GM18861 (cell line): ENCODE data around the gene ENOX1.

Experiments
- ATAC-seq: cut with Tn5 transposase; IDR thresholded peaks from one replicate; pipeline ENCODE4 v1.9.1; 2021; ENCODE audit not compliant: unreplicated experiment

ENOX1 gene

DNA sequence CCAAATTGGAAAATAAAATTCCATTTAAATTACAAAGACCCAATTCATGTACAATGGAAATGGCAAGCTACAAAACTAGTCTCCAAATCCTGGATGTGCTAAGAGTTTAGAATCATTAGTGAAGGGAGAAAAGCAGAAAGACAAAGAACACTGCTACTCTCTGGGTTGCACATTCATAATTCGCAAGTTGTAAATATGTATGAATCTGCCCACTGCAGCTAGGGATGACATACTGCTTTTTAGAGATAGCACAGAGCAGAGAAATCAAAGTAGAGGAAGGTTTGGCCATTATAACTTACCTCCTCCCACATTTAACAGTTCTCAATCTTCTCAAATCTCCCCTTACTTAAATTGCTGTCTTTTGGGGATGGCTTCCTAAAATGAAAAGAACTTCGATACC lies 231.1 kb downstream of the ENOX1 start:
- no peak for ATAC-seq

DNA sequence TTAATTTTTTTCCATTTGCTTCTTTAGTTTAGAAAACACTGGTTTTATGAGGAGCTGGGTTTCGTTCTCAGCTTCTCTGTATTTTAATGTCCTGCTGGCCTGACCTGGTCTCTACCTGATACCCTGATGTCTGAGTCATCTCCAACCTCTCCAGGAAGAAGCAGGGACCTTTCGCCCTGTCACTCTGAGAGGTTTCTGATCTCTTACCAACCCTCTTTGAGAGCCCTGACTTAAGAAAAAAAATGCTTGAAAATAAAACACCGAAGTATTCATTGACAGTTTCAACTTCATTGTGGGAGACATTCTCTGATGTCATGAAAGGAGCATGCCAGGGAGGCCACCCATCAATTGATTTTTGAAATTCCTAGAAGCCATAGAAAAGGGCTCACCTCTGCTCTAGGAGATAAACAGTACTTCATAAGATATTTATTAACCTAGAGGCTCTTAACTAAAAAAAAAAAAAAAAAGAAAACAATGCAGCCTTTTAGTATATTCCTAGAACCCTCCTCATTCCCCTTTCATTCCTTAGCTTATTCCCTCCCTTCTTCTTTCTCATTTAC lies 234.8 kb downstream of the ENOX1 start:
- no peak for ATAC-seq

DNA sequence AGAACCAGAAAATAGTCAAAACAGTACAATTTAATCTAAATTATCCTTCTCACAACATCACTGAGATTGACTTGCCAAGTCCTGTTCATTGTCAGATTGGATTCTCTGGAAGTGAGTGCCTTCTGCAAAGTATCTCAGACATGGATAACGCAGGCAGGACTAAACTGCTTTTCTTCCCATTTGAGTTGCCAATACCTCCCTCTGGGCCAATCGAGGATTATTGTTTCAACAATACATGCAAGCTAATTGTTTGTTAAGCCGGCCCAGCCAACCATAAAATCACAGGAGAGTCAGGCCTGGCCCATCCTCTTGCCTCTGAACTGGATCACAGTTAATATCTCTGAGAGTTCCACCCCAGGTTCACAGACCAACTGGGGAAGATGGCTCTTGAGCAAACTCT lies 240.0 kb downstream of the ENOX1 start:
- ATAC-seq, result no peak

DNA sequence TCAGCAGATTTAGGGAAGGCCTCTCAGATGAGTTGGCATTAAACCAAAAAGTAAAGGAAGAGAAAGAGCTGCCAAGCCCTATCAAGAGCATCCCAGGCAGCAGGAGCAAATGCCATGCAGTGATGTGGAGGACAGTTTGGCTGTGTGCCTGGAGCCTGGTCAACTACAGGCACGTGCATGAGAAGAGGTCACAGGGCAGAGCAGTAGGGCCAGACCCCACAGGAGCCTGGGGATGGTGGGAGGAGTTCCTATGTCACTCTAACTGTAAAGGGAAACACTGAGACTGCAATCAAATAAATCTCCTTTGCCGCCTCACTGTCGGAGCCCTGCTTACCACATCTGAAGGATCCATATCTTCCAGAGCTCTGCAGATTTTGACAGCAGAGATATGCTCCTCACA lies 240.5 kb downstream of the ENOX1 start:
- ATAC-seq, result no peak

DNA sequence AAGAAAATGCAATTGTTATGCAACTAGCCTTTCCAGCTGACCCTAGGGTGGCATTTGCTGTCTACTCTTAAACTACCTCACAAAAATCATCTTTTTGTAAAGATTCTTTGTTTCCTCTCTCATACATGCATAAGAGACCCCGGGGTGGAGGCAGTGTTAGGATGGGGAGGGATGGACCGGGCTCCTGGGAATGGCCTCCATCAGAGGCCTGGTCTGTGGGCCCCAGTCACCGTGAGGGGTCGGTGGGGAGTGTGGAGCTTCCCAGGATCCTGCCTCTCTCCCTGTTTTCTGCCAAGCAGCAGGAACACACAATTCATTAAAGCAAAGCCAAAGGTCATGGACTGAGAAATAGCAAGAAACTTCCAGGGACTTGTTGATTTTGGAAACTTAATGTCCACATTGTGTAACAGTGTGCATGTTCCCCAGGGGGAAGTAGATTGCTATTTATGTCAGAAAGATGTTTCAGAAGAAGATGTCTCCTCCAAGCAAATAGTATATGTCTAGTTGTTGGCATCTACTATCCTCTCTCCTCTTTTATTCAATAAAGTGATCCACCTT lies 241.4 kb downstream of the ENOX1 start:
- no peak for ATAC-seq

DNA sequence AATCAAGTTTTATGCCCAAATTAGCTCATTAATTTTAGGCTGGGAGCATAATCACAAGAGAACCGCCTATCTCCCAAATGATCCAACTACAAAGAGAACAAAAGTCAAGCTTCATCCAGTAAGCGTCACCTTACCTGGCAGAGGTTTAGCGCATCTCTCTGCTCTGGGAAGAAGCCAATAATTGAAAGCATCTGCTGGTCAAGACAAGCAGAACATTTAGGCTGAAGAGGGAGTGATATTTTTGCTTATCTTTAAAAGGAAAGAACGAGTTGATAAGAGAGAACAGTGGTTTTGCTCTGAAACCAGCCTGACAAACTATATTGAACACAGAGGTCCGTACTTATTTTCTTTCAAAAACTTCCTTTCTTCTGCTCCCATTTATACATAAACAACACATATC lies 242.1 kb downstream of the ENOX1 start:
- no peak for ATAC-seq

DNA sequence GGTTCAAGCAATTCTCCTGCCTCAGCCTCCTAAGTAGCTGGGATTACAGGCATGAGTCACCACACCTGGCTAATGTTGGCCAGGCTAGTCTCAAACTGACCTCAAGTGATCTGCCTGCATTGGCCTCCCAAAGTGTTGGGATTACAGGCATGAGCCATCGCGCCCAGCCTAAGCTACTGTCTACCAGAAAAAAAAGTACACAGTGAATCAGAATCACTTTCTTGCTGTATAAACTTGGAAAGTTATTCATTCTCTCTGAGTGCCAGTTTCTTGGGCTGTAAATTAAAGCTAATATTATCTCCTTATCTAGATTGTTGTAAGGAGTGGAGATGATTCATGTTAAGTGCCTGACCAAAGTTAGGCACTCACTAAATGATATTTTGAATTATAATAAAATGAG lies 242.8 kb downstream of the ENOX1 start:
- ATAC-seq, result no peak

DNA sequence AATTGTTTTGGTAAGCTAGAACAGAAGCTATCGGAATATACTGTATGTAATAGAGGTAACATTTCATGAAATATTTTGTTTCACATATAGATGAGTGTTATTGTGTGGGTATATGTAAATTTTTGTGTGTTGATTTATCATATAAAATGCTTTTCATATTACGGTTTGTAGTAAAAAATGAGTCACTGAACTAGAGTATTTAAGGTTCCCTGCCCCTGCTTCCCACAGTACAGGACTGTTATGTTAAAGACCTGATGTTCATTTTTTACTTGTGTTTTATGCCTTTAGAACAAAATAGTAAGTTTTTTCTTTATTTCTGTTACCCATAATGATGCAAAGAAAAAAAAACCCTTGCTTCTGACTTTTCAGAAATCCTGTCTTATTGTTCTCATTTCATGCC lies 243.4 kb downstream of the ENOX1 start:
- ATAC-seq, result no peak

DNA sequence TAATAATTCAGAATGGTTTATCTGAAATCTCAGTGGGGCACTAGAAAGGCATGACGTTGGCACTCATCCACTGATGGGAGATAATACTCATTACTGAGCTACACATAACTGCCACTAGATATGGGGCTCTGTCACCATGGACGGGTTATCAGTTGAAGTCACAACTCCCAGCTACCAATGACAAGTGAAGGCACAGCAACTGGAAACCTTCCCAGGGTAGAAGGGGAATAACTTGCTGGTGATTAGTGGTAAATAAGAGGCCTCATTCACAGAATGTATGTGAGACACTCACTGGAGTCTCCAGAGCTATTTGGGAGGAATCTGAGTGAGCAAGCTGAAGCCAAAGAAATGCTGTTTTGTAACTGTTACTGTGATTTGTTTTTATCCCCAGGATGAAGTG lies 249.6 kb downstream of the ENOX1 start:
- ATAC-seq, result no peak

DNA sequence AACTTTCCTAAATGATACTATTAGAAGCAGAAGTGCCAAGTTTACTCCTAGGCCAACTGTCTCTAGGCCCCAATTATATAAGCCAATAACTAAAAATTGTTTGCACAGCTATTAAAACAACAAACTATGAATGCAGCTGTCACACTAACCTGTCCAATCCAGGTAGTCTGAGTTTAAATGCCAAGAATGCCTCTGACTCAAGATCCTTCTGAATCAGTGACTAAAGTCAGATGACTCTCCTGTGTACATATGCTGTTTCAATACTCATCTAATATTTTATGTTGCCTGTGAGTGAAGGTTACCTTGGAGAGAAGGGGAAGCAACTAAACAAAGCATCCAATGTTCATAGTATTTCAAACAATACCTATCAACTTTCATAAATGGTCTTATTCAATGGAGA lies 257.0 kb downstream of the ENOX1 start:
- ATAC-seq, result no peak

DNA sequence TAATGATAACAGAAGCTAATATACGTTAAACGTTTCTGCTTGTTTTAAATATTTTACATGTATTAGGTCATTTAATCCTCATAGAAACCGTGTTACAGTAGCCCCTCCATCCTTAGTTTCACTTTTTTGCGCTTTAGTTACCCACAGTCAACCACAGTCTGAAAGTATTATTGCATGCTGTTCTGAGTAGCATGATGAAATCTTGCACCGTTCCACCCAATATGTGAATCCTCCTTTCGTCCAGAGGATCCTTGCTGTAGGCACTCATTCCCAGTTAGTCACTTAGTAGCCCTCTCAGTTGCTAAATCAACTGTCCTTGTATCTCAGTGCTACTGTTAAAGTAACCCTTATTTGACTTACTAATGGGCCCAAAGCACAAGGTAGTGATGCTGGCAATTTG lies 257.8 kb downstream of the ENOX1 start:
- no peak for ATAC-seq

DNA sequence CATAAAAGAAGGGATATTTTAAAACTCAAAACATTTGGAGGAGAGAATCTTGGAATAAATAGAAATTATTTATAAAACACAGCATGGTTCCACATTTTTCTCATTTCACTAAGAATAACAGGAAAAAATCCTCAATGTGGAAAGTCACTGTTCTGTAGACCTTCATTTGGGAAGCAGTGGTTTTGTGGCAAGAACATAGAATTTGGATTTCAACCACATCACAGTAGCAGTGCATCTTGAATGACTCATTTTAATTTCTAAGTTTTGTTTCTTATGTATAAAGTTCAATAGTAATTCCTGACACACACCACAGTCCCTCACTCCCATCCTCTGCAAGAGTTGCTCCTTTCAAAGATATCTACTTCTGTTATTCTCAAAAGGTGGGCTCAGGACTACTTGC lies 264.0 kb downstream of the ENOX1 start:
- no peak for ATAC-seq

DNA sequence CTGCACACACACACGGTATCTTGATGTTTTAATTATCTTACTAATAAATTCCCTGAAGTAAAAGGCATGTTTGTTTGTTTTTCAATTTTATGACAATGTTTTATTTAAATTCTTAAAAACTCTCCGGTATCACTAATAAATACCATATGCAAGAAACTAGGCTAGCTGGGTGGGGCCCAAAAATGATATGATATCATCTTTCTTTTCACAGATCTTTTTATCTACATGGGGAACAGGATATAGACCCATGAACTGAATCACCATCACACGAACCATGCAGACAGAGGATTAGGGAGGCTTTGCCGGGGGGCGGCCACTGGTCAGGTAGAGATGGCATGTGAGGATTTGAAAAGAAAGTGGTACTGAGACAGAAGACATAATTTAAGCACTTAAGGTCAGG lies 266.4 kb downstream of the ENOX1 start:
- no peak for ATAC-seq

DNA sequence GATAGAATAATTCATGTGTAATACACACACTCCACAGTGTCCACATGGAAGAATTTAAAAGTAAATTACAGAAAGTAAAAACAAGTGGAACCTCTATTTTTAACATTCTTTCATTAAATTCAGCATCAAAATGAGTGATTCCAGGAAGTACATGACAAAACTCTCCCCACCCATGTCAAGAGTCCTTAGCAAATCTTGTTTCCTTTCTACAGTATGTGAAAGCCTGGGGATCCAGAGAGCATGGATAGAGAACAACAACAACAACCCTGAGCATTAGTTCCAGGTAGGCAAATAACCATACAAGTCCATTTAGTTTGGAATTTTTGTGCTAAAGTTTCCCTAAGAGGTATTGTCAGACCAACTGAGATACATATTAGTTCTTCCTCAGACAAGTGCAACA lies 267.9 kb downstream of the ENOX1 start:
- no peak for ATAC-seq

DNA sequence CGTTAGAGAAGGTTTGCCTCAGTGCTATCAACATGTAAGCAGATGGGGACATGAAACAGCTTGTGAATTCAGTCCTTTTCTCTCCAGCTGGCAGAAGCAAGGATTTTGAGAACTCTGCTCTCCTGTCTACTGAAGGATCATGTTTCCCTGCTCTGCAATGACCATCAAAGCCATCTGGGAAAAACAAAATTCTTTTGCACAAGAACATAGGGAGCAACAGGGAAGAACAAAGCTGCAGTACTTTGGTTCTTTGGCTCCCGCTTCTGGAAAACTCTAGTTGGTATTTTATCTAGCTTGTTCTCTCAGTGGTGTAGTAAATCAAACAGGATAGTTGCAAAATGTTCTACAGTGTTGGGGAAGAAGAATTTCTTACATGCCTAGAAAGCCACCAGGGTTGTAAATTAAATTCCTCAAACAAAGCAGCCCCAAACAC lies 270.4 kb downstream of the ENOX1 start:
- ATAC-seq, result no peak

DNA sequence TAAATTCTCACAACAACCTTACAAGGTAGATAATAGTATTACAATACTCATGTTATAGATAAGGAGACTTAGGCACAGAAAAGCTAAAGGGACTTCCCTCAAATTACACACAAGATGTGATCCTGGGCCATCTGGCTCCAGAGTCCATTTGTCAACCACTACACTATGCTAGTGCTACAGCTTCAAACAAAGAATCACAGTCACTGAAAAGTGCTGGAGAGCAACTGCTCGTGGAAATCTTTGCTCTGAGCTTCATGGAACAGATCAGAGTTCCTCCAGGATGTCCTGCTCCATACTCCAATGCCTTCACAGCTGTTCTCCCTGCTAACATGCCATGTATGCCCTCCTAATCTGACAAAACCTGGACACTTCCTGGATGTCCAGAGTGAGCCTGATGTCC lies 271.2 kb downstream of the ENOX1 start:
- ATAC-seq, result no peak

DNA sequence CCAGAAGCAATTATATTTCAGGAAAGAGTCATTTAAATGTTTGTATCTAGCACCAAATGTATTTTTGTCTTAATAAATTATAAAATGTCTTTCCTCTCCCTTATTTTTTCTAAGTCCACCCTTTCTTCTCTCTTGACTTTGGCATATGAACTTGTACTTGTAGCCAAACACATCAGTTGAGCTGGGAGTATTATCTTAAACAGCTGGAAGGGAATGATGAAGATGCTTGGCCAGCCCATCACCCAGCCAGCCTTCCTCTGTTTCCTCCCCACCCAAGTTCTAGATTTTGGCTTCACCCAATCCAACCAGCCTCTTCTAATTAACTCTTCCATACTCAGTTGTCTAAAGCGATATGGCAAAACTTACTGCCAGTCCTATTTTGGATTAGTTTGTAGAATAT lies 272.5 kb downstream of the ENOX1 start:
- ATAC-seq, result no peak

DNA sequence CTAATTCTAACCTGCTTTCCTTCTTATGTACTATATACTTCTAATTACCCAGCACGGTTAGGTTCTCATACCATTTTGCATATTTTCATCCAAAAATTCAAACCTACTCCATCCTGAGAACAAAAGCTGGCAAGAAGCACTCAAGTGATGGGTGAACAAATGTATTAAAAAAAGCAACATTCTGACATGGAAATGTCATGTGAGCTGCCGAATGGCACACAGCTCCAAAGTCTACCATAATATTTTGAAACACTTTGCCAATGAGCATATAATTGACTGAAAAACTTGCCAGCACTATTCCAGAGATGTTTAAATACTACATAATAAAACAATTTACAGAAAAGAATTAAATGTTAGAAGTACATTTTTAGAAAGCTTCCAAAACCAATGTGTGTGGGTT lies 274.6 kb downstream of the ENOX1 start:
- no peak for ATAC-seq

DNA sequence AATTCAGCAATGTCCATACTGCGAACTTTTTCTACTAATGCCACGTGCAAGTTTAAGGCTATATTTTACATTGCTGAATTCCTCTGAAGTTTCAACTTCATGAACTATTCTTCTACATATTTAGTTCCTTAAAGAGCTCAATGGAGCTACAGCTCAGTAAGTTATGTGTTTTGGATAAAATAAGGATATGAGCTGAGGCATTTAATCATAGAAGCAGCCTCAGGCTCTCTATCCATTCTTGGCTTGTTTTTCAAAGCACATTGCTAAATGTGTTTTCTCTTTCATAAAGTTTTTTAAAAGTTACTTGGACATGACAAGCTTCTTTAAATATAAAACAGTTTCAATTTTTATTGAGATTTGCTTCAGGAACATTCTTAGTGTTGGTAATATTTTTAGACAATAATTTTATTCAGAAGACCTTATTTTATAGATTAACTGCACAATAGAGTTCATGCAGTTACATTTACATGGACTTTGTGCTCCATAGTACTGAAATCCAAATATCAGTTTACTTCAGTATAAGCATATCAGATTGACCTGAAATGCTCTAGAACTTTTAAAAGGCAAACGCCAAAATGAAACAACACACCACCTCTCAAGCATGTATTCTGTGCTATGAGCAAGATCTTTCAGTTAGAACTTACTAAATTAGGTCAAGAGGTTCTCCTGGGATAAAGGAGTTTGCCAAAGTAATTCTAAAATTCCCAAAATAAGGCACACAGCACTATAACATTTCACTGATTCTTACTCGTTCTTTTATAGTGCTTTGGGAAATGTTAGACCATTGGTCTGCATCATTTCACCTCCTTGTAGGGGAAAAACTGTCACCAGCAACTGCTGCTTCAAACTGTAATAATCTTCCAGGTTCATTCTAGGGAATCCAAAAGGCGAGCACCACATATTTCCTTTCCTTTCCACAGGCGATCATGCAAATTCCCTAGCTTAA lies 275.5 kb downstream of the ENOX1 start:
- no peak for ATAC-seq

DNA sequence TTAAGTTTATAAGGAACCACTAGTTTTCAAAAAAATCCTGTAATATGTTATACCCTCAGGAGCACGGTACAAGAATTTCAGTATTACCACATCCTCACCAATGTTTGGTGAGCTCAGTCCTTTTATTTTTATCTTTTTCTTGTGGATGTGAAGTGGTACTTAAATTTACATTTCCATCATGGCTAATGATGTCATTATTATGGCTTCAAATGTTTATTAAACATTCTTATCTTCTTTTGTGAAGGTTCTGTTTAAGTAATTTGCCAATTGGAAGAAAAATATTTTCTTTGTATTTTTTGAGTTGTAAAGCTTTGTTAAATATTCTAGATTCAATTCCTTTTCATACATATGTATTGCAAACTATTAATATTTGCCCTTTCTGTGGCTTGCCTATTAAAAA lies 291.0 kb downstream of the ENOX1 start:
- no peak for ATAC-seq

DNA sequence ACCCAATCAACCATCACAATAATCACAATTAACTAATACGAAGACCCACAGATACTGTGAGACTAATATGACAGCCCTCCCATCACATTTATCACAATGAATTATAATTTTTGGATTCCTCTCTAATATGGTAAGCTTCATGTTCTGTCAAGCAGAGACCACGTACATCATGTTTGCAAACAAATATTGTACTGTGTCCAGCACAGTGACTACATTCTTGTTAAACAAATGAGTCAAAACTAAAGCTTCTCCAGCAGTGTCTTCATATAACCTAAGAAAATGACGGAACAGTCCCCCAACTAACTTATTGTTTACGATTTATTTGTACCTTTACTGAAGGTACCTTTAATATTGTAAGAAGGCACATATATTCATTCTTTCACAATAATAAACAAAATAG lies 292.6 kb downstream of the ENOX1 start:
- no peak for ATAC-seq

DNA sequence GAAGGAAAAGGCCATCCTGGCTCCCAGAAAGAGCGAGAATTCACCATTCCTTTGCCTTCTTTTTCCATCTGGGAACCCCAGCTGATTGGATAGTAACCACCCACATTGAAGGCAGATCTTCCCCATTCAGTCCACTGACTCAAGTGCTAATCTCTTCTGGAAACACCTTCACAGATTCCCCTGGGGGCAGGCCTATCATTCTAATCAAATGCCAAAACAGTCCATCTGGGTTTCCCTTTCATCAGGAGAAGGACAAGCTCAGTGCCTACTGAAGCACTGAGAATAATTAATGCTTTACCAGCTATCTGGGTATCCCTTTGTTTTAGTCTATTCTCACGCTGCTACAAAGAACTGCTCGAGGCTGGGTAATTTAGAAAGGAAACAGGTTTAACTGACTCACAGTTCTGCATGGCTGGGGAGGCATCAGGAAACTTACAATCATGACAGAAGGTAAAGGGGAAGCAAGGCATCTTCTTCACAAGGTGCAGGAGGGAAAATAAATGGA lies 293.2 kb downstream of the ENOX1 start:
- no peak for ATAC-seq
